Measurements from ENCODE around the gene USP12.

GRCh38 chr13:27211771-27212364 is 40.3 kb upstream of the USP12 start:
- TF ChIP-seq CTCF (IDR thresholded peaks at IDR 0.05), result no peak
- no peak for TF ChIP-seq EP300 (IDR thresholded peaks at IDR 0.05)
- no peak for TF ChIP-seq POLR2A (IDR thresholded peaks at IDR 0.05)

Measured in ovary (tissue), 3 donors.